HG03060 (cell line): ENCODE measurements around the gene FAM89B.
"Not testable (repeated sequence)": the region's sequence is repeated elsewhere in the genome, so short reads cannot be mapped to it uniquely, and the experiment has no call there.

ENCODE experiments used
- ATAC-seq: cut with Tn5 transposase; IDR thresholded peaks from one replicate; pipeline ENCODE4 v1.9.1; 2021; ENCODE audit warnings: low read depth, moderate number of reproducible peaks; ENCODE audit not compliant: unreplicated experiment

Gene FAM89B

GRCh38 chr11:65556470-65557279, 15.7 kb upstream of the FAM89B start:
- no peak for ATAC-seq

GRCh38 chr11:65557280-65558001, 14.9 kb upstream of the FAM89B start:
- ATAC-seq, result no peak

GRCh38 chr11:65558002-65558929, 14.1 kb upstream of the FAM89B start, which contains the start of gene LTBP3:
LTBP3 (minus strand) TSS chr11:65558359; CDS start chr11:65557959, 400 bp downstream.
- ATAC-seq, result no peak

GRCh38 chr11:65558930-65559509, 13.3 kb upstream of the FAM89B start:
- ATAC-seq, result no peak

- no peak for ATAC-seq
These were observed 12.8 kb upstream of the FAM89B start for GRCh38 chr11:65559535-65559934.

GRCh38 chr11:65559951-65560537, 12.3 kb upstream of the FAM89B start:
- ATAC-seq, result no peak

GRCh38 chr11:65560555-65561418, 11.6 kb upstream of the FAM89B start:
- ATAC-seq, result no peak

GRCh38 chr11:65562020-65562419, 10.3 kb upstream of the FAM89B start:
- no peak for ATAC-seq

GRCh38 chr11:65562788-65563187, 9.6 kb upstream of the FAM89B start:
- ATAC-seq, result no peak

- ATAC-seq, result no peak
These were observed 8.7 kb upstream of the FAM89B start for GRCh38 chr11:65563601-65564000.

GRCh38 chr11:65564879-65565559, 7.3 kb upstream of the FAM89B start:
- not testable (repeated sequence) for ATAC-seq

GRCh38 chr11:65565624-65566453, 6.5 kb upstream of the FAM89B start:
- ATAC-seq, result no peak

- ATAC-seq, result peak; percentile 1
These were observed 3.0 kb upstream of the FAM89B start for GRCh38 chr11:65569164-65569972.

GRCh38 chr11:65569973-65570918, 2.1 kb upstream of the FAM89B start, which contains the start of gene ZNRD2:
ZNRD2 (plus strand) TSS chr11:65570477; CDS start chr11:65570492, 15 bp downstream.
- peak; percentile 46 for ATAC-seq

GRCh38 chr11:65571420-65571819, 918 bp upstream of the FAM89B start:
- no peak for ATAC-seq

GRCh38 chr11:65571940-65572339, 398 bp upstream of the FAM89B start:
- ATAC-seq, result no peak
